Measurements from ENCODE around the gene TP53TG3E. TPM values are rescaled to one million over a fixed set of nuclear protein-coding genes. Genes with fewer than 3 reads are reported as not detected.
"Not testable (repeated sequence)": the region's sequence is repeated elsewhere in the genome, so short reads cannot be mapped to it uniquely, and the experiment has no call there.

The TP53TG3E gene
- total RNA-seq = not detected in 2 replicates

DNA sequence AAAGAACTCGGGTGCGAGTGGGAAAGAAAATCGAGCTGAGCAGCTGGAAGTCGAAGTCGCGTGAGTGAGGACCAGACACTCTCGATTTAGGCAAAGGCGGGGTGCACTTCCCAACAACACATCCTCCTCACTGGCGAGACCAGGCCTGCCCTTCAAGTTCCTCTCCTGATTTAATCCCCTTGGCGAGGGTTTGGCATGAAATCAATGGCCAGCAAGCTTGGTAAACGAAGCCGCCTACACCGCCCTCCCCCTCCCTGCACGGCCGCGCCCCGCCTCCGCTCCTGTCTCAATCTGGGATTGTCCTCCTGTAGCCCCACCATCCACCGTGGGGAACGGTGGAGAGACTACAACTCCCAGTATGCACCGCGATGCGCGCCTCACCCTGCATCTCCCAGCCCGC lies at the start of gene TP53TG3E:
Gene TP53TG3E (plus strand): TSS at position 301 of the 400 bp plus-strand sequence. CDS start 68 bp downstream, at position 369.
- DNase-seq (ENCODE audit: low read depth in 2 of 2) = not testable (repeated sequence)

GRCh38 chr16:33336226-33337012 lies 32.3 kb downstream of the TP53TG3E start:
- DNase-seq (ENCODE audit: low read depth in 2 of 2) = peak in 1 of 2 donors; percentile 24

DNA sequence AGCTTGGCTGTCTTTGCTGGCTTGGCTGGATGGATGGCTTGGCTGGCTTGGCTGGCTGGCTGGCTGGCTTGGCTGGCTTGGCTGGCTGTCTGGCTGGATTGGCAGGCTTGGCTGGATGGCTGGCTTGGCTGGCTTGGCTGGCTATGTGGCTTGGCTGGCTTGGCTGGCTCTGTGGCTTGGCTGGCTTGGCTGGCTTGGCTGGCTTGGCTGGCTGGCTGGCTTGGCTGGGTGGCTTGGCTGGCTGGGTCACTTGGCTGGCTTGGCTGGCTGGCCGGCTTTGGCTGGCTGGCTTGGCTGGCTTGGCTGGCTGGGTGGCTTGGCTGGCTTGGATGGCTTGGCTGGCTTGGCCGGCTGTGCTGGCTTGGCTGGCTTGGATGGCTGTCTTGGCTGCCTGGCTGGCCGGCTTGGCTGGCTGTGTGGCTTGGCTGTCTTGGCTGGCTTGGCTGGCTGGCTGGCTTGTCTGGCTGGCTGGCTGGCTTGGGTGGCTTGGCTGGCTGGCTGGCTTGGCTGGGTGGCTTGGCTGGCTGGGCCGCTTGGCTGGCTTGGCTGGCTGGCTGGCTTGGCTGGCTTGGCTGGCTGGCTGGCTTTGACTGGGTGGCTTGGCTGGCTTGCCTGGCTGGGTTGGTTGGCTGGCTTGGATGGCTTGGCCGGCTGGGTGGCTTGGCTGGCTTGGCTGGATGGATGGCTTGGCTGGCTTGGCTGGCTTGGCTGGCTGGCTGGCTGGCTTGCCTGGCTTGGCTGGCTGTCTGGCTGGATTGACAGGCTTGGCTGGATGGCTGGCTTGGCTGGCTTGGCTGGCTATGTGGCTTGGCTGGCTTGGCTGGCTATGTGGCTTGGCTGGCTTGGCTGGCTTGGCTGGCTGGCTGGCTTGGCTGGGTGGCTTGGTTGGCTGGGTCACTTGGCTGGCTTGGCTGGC lies 33.8 kb downstream of the TP53TG3E start:
- not testable (repeated sequence) for DNase-seq (ENCODE audit: low read depth in 2 of 2)

- peak in 1 of 2 donors; percentile 7 for DNase-seq (ENCODE audit: low read depth in 2 of 2)
These were observed 34.4 kb downstream of the TP53TG3E start for GRCh38 chr16:33338543-33338951.

GRCh38 chr16:33339093-33340061 lies 35.3 kb downstream of the TP53TG3E start:
- peak in 1 of 2 donors; percentile 32 for DNase-seq (ENCODE audit: low read depth in 2 of 2)

Other genes starting within 250 kb of the TP53TG3E start
- not detected in 2 replicates for gene TP53TG3C, start 110.1 kb upstream of the TP53TG3E start, total RNA-seq
- gene TP53TG3B, start 56.5 kb downstream of the TP53TG3E start, total RNA-seq = not detected in 2 replicates
- gene TP53TG3F, start 155.3 kb downstream of the TP53TG3E start, total RNA-seq = not detected in 2 replicates